ENCODE data around the gene SLC6A5.

Gene SLC6A5

DNA sequence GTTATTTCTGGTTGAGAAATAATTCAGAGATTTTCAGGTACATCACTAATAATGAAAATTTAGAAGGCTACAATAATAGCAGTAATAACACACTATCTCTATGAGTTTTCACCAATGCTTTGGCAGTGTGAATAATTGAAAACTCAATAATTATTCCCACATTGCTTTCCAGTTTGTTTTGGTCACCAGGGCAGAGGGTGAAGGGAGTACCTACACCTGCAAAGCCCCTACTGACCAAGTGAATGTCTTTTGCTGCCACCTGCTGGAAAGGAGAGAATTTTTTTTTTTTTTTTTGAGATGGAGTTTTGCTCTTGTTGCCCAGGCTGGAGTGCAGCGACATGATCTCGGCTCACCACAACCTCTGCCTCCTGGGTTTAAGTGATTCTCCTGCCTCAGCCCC lies 73.2 kb downstream of the SLC6A5 start:
- H3K9ac ChIP-seq (ENCODE audit: insufficient read length), result no peak overlapping the region
- H3K9me3 ChIP-seq (ENCODE audit: low read depth, low read length), result no peaks in the 10 kb centered on the region
- TF ChIP-seq FOXP2 (optimal IDR thresholded peaks at IDR 0.05; ENCODE audit: control extremely low read depth, extremely low read length, insufficient read depth) (no peak), POLR2AphosphoS5 (IDR thresholded peaks at IDR 0.05; ENCODE audit: borderline replicate concordance, low read depth, low read length) (no peak), EZH2 (IDR thresholded peaks at IDR 0.05) (no peak)
- no peaks in the 10 kb centered on the region for H3K36me3 ChIP-seq (ENCODE audit: insufficient read depth, low read length)
- H3K27ac ChIP-seq, result no peak overlapping the region
- DNase-seq (ENCODE audit: low read depth, low spot score), result no peak
- H3K4me3 ChIP-seq, result no peak overlapping the region

DNA sequence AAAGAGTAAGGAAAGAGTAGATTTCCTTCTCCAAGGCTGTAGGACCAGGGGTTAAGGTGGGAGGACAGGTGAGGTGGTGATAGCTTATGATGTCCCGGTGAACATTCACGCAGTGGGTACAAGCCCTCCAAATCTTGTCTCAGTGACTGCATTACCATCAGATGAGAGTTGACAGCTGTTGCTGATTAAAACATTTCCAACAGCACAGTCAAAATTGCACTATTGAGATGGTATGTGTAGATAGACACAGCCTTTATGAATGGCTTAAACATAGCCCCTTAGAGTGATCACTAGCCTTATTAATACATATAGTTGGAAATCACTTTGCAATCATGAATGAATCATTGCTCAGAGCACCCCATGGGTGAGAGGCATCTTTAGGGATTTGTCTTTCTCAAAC lies 77.2 kb downstream of the SLC6A5 start:
- TF ChIP-seq POLR2AphosphoS5 (IDR thresholded peaks at IDR 0.05; ENCODE audit: borderline replicate concordance, low read depth, low read length) (no peak), FOXP2 (optimal IDR thresholded peaks at IDR 0.05; ENCODE audit: control extremely low read depth, extremely low read length, insufficient read depth) (no peak), EZH2 (IDR thresholded peaks at IDR 0.05) (no peak)
- Histone ChIP-seq H3K4me3 (no peak overlapping the region), H3K9me3 (ENCODE audit: low read depth, low read length) (no peaks in the 10 kb centered on the region), H3K36me3 (ENCODE audit: insufficient read depth, low read length) (no peaks in the 10 kb centered on the region), H3K9ac (ENCODE audit: insufficient read length) (no peak overlapping the region), H3K27ac (no peak overlapping the region)
- DNase-seq (ENCODE audit: low read depth, low spot score), result no peak

DNA sequence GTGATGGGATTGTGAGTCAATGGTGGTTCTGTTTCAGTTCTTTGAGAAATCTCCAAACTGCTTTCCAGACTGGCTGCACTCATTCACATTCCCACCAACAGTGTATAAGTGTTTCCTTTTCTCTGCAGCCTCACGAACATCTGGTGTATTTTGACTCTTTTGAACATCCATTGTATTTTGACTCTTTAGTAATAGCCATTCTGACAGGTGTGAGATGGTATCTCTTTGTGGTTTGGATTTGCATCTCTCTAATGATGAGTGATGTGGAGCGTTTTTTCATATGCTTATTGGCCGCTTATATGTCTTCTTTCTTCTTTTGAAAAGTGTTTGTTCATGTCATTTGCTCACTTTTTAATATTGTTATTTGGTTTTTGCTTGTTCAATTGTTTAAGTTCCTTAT lies 89.4 kb downstream of the SLC6A5 start:
- H3K9me3 ChIP-seq (ENCODE audit: low read depth, low read length), result no peaks in the 10 kb centered on the region
- H3K27ac ChIP-seq, result no peak overlapping the region
- no peaks in the 10 kb centered on the region for H3K36me3 ChIP-seq (ENCODE audit: insufficient read depth, low read length)
- TF ChIP-seq FOXP2 (optimal IDR thresholded peaks at IDR 0.05; ENCODE audit: control extremely low read depth, extremely low read length, insufficient read depth) (no peak), EZH2 (IDR thresholded peaks at IDR 0.05) (no peak), POLR2AphosphoS5 (IDR thresholded peaks at IDR 0.05; ENCODE audit: borderline replicate concordance, low read depth, low read length) (no peak)
- no peak overlapping the region for H3K4me3 ChIP-seq
- DNase-seq (ENCODE audit: low read depth, low spot score), result no peak
- no peak overlapping the region for H3K9ac ChIP-seq (ENCODE audit: insufficient read length)

DNA sequence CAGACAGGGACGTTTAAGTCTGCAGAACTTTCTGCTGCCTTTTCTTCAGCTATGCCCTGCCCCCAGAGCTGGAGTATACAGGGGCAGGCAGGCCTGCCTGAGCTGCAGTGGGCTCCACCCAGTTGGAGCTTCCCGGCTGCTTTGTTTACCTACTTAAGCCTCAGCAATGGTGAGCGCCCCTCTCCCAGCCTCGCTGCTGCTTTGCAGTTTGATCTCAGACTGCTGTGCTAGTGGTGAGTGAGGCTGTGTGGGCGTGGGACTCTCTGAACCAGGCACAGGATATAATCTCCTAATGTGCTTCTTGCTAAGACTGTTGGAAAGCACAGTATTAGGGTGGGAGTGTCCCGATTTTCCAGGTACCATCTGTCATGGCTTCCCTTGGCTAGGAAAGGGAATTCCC lies 108.5 kb downstream of the SLC6A5 start:
- TF ChIP-seq EZH2 (IDR thresholded peaks at IDR 0.05) (no peak), FOXP2 (optimal IDR thresholded peaks at IDR 0.05; ENCODE audit: control extremely low read depth, extremely low read length, insufficient read depth) (no peak), POLR2AphosphoS5 (IDR thresholded peaks at IDR 0.05; ENCODE audit: borderline replicate concordance, low read depth, low read length) (no peak)
- no peak overlapping the region for H3K27ac ChIP-seq
- H3K9ac ChIP-seq (ENCODE audit: insufficient read length), result no peak overlapping the region
- no peaks in the 10 kb centered on the region for H3K9me3 ChIP-seq (ENCODE audit: low read depth, low read length)
- H3K36me3 ChIP-seq (ENCODE audit: insufficient read depth, low read length), result no peaks in the 10 kb centered on the region
- no peak overlapping the region for H3K4me3 ChIP-seq
- no peak for DNase-seq (ENCODE audit: low read depth, low spot score)

All from SK-N-MC (cell line).